GM18511 (cell line): ENCODE measurements around the gene SH3BGRL.

Experiments used
- ATAC-seq: cut with Tn5 transposase; IDR thresholded peaks from one replicate; pipeline ENCODE4 v1.9.1; 2021; ENCODE audit warnings: mild to moderate bottlenecking, moderate library complexity; ENCODE audit not compliant: unreplicated experiment

The SH3BGRL gene

DNA sequence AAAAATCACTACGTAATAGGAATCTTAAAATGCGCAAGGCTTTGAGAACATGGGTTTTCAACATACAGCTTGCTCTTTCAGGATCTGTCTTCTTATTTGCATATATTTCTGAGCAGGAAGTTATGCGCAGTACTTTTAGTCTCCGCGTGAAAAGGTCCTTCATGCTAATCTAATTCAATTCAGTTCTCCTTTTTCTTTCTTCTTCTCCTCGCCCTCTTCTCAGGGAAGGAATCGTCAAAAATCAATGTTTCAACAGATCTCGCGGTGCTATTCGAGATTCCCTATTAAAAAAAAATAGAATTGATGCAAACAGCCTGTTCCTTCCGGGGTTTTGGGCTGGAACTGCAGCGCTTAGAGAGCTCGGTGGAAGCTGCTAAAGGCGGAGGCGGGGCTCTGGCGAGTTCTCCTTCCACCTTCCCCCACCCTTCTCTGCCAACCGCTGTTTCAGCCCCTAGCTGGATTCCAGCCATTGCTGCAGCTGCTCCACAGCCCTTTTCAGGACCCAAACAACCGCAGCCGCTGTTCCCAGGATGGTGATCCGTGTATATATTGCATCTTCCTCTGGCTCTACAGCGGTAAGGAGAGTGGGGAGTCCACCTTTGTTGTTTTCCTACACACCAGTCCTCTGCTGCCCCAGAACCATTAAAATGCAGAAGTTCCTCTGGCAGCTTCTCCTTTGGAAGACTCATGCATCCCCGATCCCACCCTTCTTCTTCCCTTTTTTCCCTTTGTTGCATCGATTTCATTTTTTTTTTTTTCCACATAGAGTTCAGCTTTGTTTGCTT is at the start of gene SH3BGRL, which contains the start of gene HMGN5:
Gene SH3BGRL (plus strand): TSS at position 432 of the 785 bp plus-strand sequence. CDS start 99 bp downstream, at position 531.
Gene HMGN5 (minus strand): TSS at position 243 of the 785 bp plus-strand sequence. CDS start 80,364 bp downstream, outside the sequence.
- ATAC-seq = peak; percentile 95

GRCh38 chrX:81168391-81168790 is 33.5 kb upstream of the SH3BGRL start:
- no peak for ATAC-seq

- ATAC-seq = no peak
Observed at GRCh38 chrX:81174286-81174685, 27.6 kb upstream of the SH3BGRL start.

GRCh38 chrX:81195259-81195658 is 6.6 kb upstream of the SH3BGRL start:
- ATAC-seq = peak; percentile 22

- ATAC-seq = peak; percentile 98
Observed at GRCh38 chrX:81195712-81196111, 6.2 kb upstream of the SH3BGRL start.

- no peak for ATAC-seq
Observed at GRCh38 chrX:81201071-81201470, 831 bp upstream of the SH3BGRL start.

DNA sequence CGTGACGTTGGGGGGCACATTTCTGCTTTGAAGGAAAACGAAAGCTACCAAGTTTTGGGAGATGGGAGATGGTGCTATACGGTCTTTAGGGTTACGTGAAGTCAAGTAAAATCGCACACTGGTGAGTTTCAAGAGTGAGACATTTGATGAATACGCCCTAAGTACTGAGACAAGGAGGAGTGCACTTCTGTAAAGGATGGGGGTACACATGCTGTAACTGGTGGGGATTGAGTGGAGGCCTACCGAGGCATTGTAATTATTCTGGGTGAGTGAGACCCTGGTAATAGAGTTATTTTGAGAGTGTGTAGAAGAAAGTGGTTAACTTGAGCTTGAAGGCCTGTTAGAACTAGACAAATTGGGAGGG is 536 bp downstream of the SH3BGRL start:
- ATAC-seq = peak; percentile 31

DNA sequence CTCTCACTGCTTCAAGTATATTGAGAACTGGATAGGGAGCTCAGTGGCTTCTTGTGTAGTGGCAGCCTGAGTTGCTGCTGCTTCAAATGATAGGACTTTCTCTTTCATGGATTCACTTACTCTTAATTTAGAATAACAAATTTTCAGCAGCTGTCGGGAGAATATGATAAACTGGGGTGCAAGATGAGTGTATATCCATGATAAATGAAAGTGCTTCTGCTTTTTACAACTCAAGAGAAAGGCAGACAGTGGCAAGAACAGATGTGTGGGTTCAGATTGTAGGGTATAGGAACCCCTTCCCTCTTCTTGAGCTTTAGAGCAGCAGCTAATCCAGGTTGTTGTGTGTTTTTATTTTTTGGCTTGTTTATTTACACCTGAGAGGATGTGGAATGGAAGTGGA is 1.0 kb downstream of the SH3BGRL start:
- peak; percentile 0 for ATAC-seq

- ATAC-seq = no peak
Observed at GRCh38 chrX:81205551-81205950, 3.6 kb downstream of the SH3BGRL start.

DNA sequence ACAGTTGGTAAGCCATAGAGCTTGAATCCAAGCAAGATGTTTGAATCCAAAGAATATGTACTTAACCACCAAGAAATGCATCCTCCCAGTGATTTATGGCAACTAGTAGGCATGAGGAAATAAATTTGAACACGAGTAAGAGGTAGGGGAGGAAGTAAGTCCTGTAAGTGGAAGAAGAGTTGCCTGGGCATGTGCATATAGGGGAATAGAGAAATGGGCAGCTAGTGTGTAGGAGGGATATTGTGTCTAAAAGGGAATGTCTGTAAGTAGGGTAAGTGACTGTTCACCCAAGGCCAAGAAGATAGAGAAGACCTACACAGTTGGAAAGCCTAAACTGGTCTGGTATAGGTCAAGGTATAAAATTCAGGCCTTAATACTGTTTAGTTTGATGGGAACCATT is 4.6 kb downstream of the SH3BGRL start:
- ATAC-seq = no peak

DNA sequence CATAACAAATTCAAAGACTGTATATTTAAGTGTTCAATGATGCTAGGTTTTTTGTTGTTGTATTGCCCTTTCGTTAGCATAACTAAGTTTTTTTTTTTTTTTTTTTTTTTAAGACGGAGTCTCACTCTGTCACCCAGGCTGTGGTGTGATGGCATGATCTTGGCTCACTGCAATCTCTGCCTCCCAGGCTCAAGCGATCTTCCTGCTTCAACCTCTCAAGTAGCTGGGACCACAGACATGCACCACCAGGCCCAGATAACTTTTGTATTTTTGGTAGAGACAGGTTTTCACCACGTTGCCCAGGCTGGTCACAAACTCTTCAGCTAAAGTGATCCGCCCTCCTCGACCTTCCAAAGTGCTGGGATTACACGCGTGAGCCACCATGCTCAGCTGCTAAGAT is 7.0 kb downstream of the SH3BGRL start:
- ATAC-seq = no peak

- no peak for ATAC-seq
Observed at GRCh38 chrX:81215685-81216084, 13.8 kb downstream of the SH3BGRL start.

GRCh38 chrX:81229229-81229628 is 27.3 kb downstream of the SH3BGRL start:
- no peak for ATAC-seq

DNA sequence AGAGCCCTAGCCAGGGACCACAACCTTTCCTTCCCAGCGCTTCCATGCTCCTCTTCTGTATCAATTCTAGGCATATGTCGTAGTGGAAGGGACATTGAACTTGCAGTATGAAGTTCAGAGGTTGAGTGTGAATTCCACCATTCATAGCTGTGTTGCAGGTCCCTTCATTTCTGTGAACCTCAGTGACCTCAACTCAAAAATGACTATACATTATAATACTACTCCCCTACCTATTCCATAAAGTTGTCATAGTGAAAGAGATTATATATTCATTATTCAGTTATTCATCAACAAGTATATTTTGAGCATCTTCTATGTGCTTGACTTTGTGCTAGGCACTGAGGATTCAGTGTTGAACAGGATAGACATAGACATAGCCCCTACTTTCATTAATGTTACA is 28.0 kb downstream of the SH3BGRL start:
- ATAC-seq = no peak

DNA sequence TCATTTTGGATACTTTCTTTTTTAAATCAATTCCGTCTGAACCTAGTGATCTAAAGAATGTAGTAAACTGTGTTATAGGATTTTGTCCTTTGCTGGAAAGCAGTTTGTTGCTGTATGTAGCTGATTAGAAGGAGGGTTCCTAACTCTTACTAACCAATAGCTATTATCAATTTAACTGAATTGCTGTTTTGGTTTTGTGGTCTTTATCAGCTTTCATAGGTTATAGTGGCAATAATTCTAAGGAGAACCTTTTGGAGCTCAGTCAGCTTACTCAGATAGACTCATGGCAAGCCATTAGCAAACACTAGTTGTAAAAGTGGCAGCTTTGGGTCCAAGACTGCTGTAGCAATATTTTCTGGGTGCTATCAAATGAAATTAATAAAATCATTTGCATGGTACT is 29.6 kb downstream of the SH3BGRL start:
- ATAC-seq = no peak

DNA sequence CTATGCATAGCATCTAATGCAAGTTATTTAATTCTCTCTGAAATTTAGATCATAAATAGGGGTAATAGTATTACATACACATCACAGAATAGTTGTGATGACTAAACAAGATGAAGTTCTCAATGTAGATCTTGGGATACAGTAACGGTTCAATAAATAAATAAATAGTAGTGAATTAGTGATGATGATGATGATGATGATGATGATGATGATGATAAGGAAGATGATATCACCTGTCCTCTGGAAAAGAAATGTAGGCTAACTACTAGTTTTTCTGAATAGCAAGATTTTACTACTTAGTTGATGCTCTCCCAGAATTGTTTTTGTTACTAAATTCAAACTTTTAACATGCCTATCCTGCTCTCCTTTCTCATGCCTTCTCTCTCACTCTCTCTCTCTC is 30.3 kb downstream of the SH3BGRL start:
- no peak for ATAC-seq

DNA sequence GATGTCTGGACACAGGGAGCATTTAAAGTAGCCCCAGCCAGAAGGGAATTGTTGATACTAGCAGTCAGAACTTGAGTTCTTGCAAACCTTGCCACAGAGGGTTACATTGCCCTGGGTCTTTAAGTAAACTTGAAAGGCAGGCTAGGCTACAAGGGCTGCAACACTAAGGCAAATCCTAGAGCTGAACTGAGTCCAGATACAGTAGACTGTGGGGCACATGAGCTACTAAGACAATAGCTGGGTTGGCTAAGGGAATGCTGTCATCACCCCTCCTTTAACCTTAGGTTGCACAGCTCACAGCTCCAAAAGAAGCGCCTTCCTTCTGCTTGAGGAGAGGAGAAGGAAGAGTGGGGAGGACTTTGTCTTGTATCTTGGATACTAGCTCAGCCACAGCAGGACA is 35.6 kb downstream of the SH3BGRL start:
- ATAC-seq = no peak

DNA sequence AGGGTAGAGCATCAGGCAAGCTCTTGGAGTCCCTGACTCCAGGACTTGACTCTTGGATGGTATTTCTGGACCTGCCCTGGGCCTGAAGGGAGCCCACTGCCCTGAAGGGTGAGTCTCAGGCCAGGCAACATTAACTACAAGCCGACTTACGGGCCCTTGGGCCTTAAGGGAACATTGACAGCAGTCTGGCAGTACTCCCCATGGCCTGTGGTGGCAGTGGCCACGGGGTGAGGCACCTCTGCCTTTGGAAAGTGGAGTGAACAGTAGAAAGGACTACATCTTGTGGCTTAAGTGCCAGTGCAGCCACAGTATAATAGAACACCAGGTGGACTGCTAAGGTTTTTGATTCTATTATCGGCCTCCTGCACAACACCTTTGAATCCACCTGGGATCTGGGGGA is 36.3 kb downstream of the SH3BGRL start:
- ATAC-seq = no peak

GRCh38 chrX:81240701-81241331 is 38.9 kb downstream of the SH3BGRL start:
- ATAC-seq = no peak

GRCh38 chrX:81241753-81242152 is 39.9 kb downstream of the SH3BGRL start:
- ATAC-seq = no peak

- ATAC-seq = no peak
Observed at GRCh38 chrX:81255876-81256275, 54.0 kb downstream of the SH3BGRL start.

GRCh38 chrX:81257817-81258216 is 55.9 kb downstream of the SH3BGRL start:
- ATAC-seq = no peak
